ENCODE measurements around the gene PQBP1.
A peak's percentile ranks its signal among the peaks of the same experiment; 100 is the strongest.
"Not testable (repeated sequence)": the region's sequence is repeated elsewhere in the genome, so short reads cannot be mapped to it uniquely, and the experiment has no call there.

The PQBP1 gene

DNA sequence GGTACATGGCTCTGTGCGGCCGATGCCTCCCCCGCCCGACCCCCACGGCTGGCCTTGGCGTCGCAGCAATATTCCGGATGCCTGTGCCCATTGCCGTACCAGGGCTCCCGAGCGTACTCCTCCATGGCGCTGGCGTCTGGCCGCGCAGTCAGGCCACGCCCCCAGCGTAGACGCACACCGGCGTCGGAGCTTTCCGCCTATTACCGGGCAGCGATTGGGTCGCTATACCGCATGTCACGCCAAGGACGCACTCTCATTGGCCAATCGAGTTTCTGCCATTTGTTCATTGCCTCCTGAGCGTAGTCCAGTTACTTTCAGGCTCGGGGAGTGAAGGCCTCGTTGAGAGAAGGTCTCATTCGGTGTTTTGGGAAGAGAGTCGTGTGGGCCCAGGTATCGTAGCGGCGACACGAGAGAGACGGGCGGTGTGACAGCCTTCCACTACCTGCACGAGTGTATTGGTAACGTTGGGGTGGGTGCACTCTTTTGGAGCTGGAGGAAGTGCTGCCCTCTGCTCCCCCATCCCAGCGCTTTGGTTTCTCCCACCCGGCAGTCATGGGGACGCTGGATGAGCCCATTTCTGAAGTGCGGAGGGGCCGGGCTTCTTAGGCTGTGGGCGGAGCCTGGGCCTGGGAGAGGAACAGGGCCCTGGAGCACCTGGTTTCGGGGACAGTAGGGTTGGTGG is at the start of gene PQBP1, which contains the start of gene TIMM17B:
Gene PQBP1 (plus strand): TSS at position 306 of the 682 bp plus-strand sequence. CDS start 580 bp downstream, outside the sequence.
Gene TIMM17B (minus strand): TSS at position 144 of the 682 bp plus-strand sequence. CDS start 19 bp downstream, at position 125.
- Histone ChIP-seq H3K27ac (ENCODE audit: low read length) (peak within 1 kb of the TSS; percentile 27), H3K9ac (ENCODE audit: low read depth, low read length) (peak within 1 kb of the TSS; percentile 92), H3K4me1 (ENCODE audit: insufficient read depth, low read length) (peaks cover 3% of the 10 kb centered on the region; the same call in 1 of the 2 replicates), H3K4me3 (ENCODE audit: low read length) (peak within 1 kb of the TSS; percentile 91), H3K36me3 (ENCODE audit: insufficient read depth, low read depth, low read length) (peaks cover 53% of the 10 kb centered on the region), H3K9me3 (ENCODE audit: insufficient read depth, low read depth, low read length) (no peaks in the 10 kb centered on the region), H3K27me3 (ENCODE audit: insufficient read depth, low read length) (no peaks in the 10 kb centered on the region)

- H3K4me1 ChIP-seq (ENCODE audit: insufficient read depth, low read length), result no peaks in the 10 kb centered on the region
- H3K27me3 ChIP-seq (ENCODE audit: insufficient read depth, low read length), result no peaks in the 10 kb centered on the region
- no peaks in the 10 kb centered on the region for H3K36me3 ChIP-seq (ENCODE audit: insufficient read depth, low read depth, low read length)
- no peak overlapping the region for H3K9ac ChIP-seq (ENCODE audit: low read depth, low read length)
- H3K4me3 ChIP-seq (ENCODE audit: low read length), result no peak overlapping the region
- no peak overlapping the region for H3K27ac ChIP-seq (ENCODE audit: low read length)
- no peaks in the 10 kb centered on the region for H3K9me3 ChIP-seq (ENCODE audit: insufficient read depth, low read depth, low read length)
Observed at GRCh38 chrX:48848847-48849246, 48.9 kb upstream of the PQBP1 start.

GRCh38 chrX:48852857-48853256 is 44.9 kb upstream of the PQBP1 start:
- H3K9ac ChIP-seq (ENCODE audit: low read depth, low read length), result no peak overlapping the region
- H3K27ac ChIP-seq (ENCODE audit: low read length), result no peak overlapping the region
- H3K36me3 ChIP-seq (ENCODE audit: insufficient read depth, low read depth, low read length), result no peaks in the 10 kb centered on the region
- no peaks in the 10 kb centered on the region for H3K9me3 ChIP-seq (ENCODE audit: insufficient read depth, low read depth, low read length)
- no peaks in the 10 kb centered on the region for H3K27me3 ChIP-seq (ENCODE audit: insufficient read depth, low read length)
- H3K4me3 ChIP-seq (ENCODE audit: low read length), result no peak overlapping the region
- H3K4me1 ChIP-seq (ENCODE audit: insufficient read depth, low read length), result no peaks in the 10 kb centered on the region

DNA sequence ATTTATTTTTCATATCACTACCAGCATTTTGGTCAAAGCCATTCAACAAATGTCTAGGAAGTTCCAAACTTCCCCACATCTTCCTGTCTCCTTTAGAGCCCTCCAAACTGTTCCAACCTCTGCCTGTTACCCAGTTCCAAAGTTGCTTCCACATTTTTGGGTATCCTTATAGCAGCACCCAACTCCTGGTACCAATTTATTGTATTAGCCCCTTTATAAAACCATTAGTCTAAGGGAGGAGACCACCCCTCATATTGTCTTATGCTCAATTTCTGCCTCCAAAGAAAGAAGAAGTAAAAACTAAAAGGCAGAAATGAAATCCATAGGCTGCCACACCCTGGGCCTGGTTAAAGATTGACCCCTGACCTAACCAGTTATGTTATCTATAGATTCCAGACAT is 44.2 kb upstream of the PQBP1 start:
- not testable (repeated sequence) for H3K36me3 ChIP-seq (ENCODE audit: insufficient read depth, low read depth, low read length); H3K27me3 ChIP-seq (ENCODE audit: insufficient read depth, low read length); H3K9ac ChIP-seq (ENCODE audit: low read depth, low read length); H3K4me1 ChIP-seq (ENCODE audit: insufficient read depth, low read length); H3K4me3 ChIP-seq (ENCODE audit: low read length); H3K27ac ChIP-seq (ENCODE audit: low read length); H3K9me3 ChIP-seq (ENCODE audit: insufficient read depth, low read depth, low read length)

GRCh38 chrX:48854121-48854804 is 43.5 kb upstream of the PQBP1 start:
- H3K9me3 ChIP-seq (ENCODE audit: insufficient read depth, low read depth, low read length); H3K4me1 ChIP-seq (ENCODE audit: insufficient read depth, low read length); H3K27ac ChIP-seq (ENCODE audit: low read length); H3K9ac ChIP-seq (ENCODE audit: low read depth, low read length); H3K27me3 ChIP-seq (ENCODE audit: insufficient read depth, low read length); H3K4me3 ChIP-seq (ENCODE audit: low read length); H3K36me3 ChIP-seq (ENCODE audit: insufficient read depth, low read depth, low read length): not testable (repeated sequence)

DNA sequence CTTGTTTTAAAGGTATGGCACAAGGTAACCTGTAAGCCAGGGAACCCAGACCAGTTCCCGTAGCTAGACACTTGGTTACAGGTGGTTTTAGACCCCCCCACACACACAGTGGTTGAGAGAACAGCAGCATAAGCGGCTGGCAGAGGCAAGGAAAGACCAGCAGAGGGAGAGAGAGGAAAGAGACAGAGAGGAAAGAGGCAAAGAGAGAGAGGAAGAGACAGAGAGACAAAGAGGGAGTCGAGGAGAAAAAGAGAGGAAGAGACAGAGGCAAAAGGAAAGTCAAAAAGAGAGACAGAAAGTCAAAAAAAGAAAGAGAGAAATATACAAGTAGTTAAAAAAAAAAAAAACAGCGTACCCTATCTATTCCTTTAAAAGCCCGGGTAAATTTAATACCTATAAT is 42.8 kb upstream of the PQBP1 start:
- Histone ChIP-seq H3K4me3 (ENCODE audit: low read length) (no peak overlapping the region), H3K9me3 (ENCODE audit: insufficient read depth, low read depth, low read length) (no peaks in the 10 kb centered on the region), H3K9ac (ENCODE audit: low read depth, low read length) (no peak overlapping the region), H3K27me3 (ENCODE audit: insufficient read depth, low read length) (no peaks in the 10 kb centered on the region), H3K36me3 (ENCODE audit: insufficient read depth, low read depth, low read length) (no peaks in the 10 kb centered on the region), H3K4me1 (ENCODE audit: insufficient read depth, low read length) (no peaks in the 10 kb centered on the region), H3K27ac (ENCODE audit: low read length) (no peak overlapping the region)

DNA sequence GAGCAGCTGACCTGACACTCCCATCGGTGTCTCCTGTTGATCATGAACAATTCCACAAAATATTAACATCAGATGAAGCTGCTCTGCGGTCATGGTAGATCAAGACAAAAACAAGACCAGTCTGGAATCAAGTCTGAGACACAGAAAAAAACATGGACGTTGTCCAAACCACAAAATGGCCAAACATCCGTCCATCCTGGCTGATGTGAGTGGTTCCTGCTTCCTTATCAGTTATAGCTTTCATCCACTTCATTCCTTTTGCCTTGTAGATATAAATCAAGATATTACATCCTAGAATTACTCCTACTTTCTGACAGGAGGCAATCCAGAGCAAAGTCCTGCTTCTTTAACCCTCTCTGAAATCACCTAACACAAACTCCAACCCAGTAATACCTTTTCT is 33.5 kb upstream of the PQBP1 start:
- Histone ChIP-seq H3K9me3 (ENCODE audit: insufficient read depth, low read depth, low read length) (no peaks in the 10 kb centered on the region), H3K4me3 (ENCODE audit: low read length) (no peak overlapping the region), H3K9ac (ENCODE audit: low read depth, low read length) (no peak overlapping the region), H3K4me1 (ENCODE audit: insufficient read depth, low read length) (no peaks in the 10 kb centered on the region), H3K27ac (ENCODE audit: low read length) (no peak overlapping the region), H3K27me3 (ENCODE audit: insufficient read depth, low read length) (no peaks in the 10 kb centered on the region), H3K36me3 (ENCODE audit: insufficient read depth, low read depth, low read length) (no peaks in the 10 kb centered on the region)

DNA sequence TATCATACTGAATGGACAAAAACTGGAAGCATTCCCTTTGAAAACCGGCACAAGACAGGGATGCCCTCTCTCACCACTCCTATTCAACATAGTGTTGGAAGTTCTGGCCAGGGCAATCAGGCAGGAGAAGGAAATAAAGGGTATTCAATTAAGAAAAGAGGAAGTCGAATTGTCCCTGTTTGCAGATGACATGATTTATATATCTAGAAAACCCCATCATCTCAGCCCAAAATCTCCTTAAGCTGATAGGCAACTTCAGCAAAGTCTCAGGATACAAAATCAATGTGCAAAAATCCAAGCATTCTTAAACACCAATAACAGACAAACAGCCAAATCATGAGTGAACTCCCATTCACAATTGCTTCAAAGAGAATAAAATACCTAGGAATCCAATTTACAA is 25.7 kb upstream of the PQBP1 start:
- H3K4me3 ChIP-seq (ENCODE audit: low read length); H3K9me3 ChIP-seq (ENCODE audit: insufficient read depth, low read depth, low read length); H3K9ac ChIP-seq (ENCODE audit: low read depth, low read length); H3K27me3 ChIP-seq (ENCODE audit: insufficient read depth, low read length); H3K36me3 ChIP-seq (ENCODE audit: insufficient read depth, low read depth, low read length); H3K4me1 ChIP-seq (ENCODE audit: insufficient read depth, low read length); H3K27ac ChIP-seq (ENCODE audit: low read length): not testable (repeated sequence)

DNA sequence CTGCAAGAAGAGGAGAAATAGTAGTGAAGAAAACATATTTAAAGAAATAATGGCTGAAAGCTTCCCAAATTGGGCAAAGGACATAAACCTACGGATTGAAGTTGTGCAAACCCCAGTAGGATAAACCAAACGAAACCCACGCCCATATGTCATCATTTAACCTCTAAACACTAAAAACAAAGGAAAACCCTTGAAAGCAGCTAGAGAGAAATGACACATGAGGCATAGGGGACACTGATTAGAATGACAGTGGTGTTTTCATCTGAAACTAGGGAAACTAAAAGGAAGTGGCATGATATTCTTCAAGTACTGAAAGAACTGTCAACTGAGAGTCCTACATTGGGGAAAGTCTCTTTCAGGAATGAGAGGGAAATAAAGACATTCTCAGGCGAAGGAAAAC is 20.8 kb upstream of the PQBP1 start:
- H3K36me3 ChIP-seq (ENCODE audit: insufficient read depth, low read depth, low read length); H3K27me3 ChIP-seq (ENCODE audit: insufficient read depth, low read length); H3K27ac ChIP-seq (ENCODE audit: low read length); H3K9me3 ChIP-seq (ENCODE audit: insufficient read depth, low read depth, low read length); H3K4me3 ChIP-seq (ENCODE audit: low read length); H3K4me1 ChIP-seq (ENCODE audit: insufficient read depth, low read length); H3K9ac ChIP-seq (ENCODE audit: low read depth, low read length): not testable (repeated sequence)

- Histone ChIP-seq H3K9me3 (ENCODE audit: insufficient read depth, low read depth, low read length) (no peaks in the 10 kb centered on the region), H3K9ac (ENCODE audit: low read depth, low read length) (no peak overlapping the region), H3K27ac (ENCODE audit: low read length) (no peak overlapping the region), H3K36me3 (ENCODE audit: insufficient read depth, low read depth, low read length) (no peaks in the 10 kb centered on the region), H3K4me3 (ENCODE audit: low read length) (no peak overlapping the region), H3K4me1 (ENCODE audit: insufficient read depth, low read length) (no peaks in the 10 kb centered on the region), H3K27me3 (ENCODE audit: insufficient read depth, low read length) (no peaks in the 10 kb centered on the region)
Observed at GRCh38 chrX:48883729-48884128, 14.0 kb upstream of the PQBP1 start.

- not testable (repeated sequence) for H3K9me3 ChIP-seq (ENCODE audit: insufficient read depth, low read depth, low read length); H3K9ac ChIP-seq (ENCODE audit: low read depth, low read length); H3K4me3 ChIP-seq (ENCODE audit: low read length); H3K36me3 ChIP-seq (ENCODE audit: insufficient read depth, low read depth, low read length); H3K4me1 ChIP-seq (ENCODE audit: insufficient read depth, low read length); H3K27me3 ChIP-seq (ENCODE audit: insufficient read depth, low read length); H3K27ac ChIP-seq (ENCODE audit: low read length)
Observed at GRCh38 chrX:48886586-48886985, 11.1 kb upstream of the PQBP1 start.

- H3K9ac ChIP-seq (ENCODE audit: low read depth, low read length), result peak overlapping the region; percentile 20; the same call in 1 of the 2 replicates
- no peak overlapping the region for H3K27ac ChIP-seq (ENCODE audit: low read length)
Observed at GRCh38 chrX:48890296-48890925, 7.3 kb upstream of the PQBP1 start.

More at GRCh38 chrX:48890296-48890925, 7.3 kb upstream of the PQBP1 start:
- peaks cover 22% of the 10 kb centered on the region; the same call in 1 of the 2 replicates for H3K36me3 ChIP-seq (ENCODE audit: insufficient read depth, low read depth, low read length)
- H3K27me3 ChIP-seq (ENCODE audit: insufficient read depth, low read length), result no peaks in the 10 kb centered on the region
- H3K4me1 ChIP-seq (ENCODE audit: insufficient read depth, low read length), result no peaks in the 10 kb centered on the region
- no peaks in the 10 kb centered on the region for H3K9me3 ChIP-seq (ENCODE audit: insufficient read depth, low read depth, low read length)
- H3K4me3 ChIP-seq (ENCODE audit: low read length), result peak overlapping the region; percentile 61
